ENCODE data around the gene TSC1.

Gene TSC1

GRCh38 chr9:132877824-132878694, 66.4 kb downstream of the TSC1 start, which contains the start of gene AK8:
Gene AK8 (minus strand): TSS chr9:132878284. CDS start chr9:132878255, 29 bp downstream.
- DNase-seq (ENCODE audit: low read depth, low spot score) = no peak
- peak within 1 kb of the TSS; percentile 65 for H3K9ac ChIP-seq (ENCODE audit: insufficient read length)
- peak within 1 kb of the TSS; percentile 76 for H3K4me3 ChIP-seq
- no peaks in the 10 kb centered on the region for H3K36me3 ChIP-seq (ENCODE audit: insufficient read depth, low read length)
- H3K27ac ChIP-seq = no peak within 1 kb of the TSS
- no peak for TF ChIP-seq FOXP2 (optimal IDR thresholded peaks at IDR 0.05; ENCODE audit: control extremely low read depth, extremely low read length, insufficient read depth)
- TF ChIP-seq POLR2AphosphoS5 (IDR thresholded peaks at IDR 0.05; ENCODE audit: borderline replicate concordance, low read depth, low read length) = peak; percentile 37; the same call in 1 of the 2 replicates
- H3K9me3 ChIP-seq (ENCODE audit: low read depth, low read length) = no peaks in the 10 kb centered on the region

- Histone ChIP-seq H3K9ac (ENCODE audit: insufficient read length) (no peak overlapping the region), H3K4me3 (peak overlapping the region; percentile 76)
Observed at GRCh38 chr9:132877458-132877823, 67.0 kb downstream of the TSC1 start.

GRCh38 chr9:132876849-132877248, 67.6 kb downstream of the TSC1 start:
- no peak overlapping the region for H3K4me3 ChIP-seq
- H3K36me3 ChIP-seq (ENCODE audit: insufficient read depth, low read length) = no peaks in the 10 kb centered on the region
- TF ChIP-seq EZH2 (IDR thresholded peaks at IDR 0.05) (no peak), FOXP2 (optimal IDR thresholded peaks at IDR 0.05; ENCODE audit: control extremely low read depth, extremely low read length, insufficient read depth) (no peak), POLR2AphosphoS5 (IDR thresholded peaks at IDR 0.05; ENCODE audit: borderline replicate concordance, low read depth, low read length) (no peak)

More at GRCh38 chr9:132877458-132877823, 67.0 kb downstream of the TSC1 start:
- TF ChIP-seq FOXP2 (optimal IDR thresholded peaks at IDR 0.05; ENCODE audit: control extremely low read depth, extremely low read length, insufficient read depth) (no peak), POLR2AphosphoS5 (IDR thresholded peaks at IDR 0.05; ENCODE audit: borderline replicate concordance, low read depth, low read length) (no peak), EZH2 (IDR thresholded peaks at IDR 0.05) (no peak)
- H3K36me3 ChIP-seq (ENCODE audit: insufficient read depth, low read length) = no peaks in the 10 kb centered on the region
- no peaks in the 10 kb centered on the region for H3K9me3 ChIP-seq (ENCODE audit: low read depth, low read length)
- H3K27ac ChIP-seq = no peak overlapping the region
- no peak for DNase-seq (ENCODE audit: low read depth, low spot score)

GRCh38 chr9:132875159-132875558, 69.3 kb downstream of the TSC1 start:
- Histone ChIP-seq H3K9ac (ENCODE audit: insufficient read length) (no peak overlapping the region), H3K4me3 (no peak overlapping the region), H3K27ac (no peak overlapping the region), H3K36me3 (ENCODE audit: insufficient read depth, low read length) (no peaks in the 10 kb centered on the region), H3K9me3 (ENCODE audit: low read depth, low read length) (no peaks in the 10 kb centered on the region)
- no peak for DNase-seq (ENCODE audit: low read depth, low spot score)
- TF ChIP-seq EZH2 (IDR thresholded peaks at IDR 0.05) (no peak), POLR2AphosphoS5 (IDR thresholded peaks at IDR 0.05; ENCODE audit: borderline replicate concordance, low read depth, low read length) (no peak), FOXP2 (optimal IDR thresholded peaks at IDR 0.05; ENCODE audit: control extremely low read depth, extremely low read length, insufficient read depth) (no peak)

More at GRCh38 chr9:132876849-132877248, 67.6 kb downstream of the TSC1 start:
- no peak for DNase-seq (ENCODE audit: low read depth, low spot score)
- no peaks in the 10 kb centered on the region for H3K9me3 ChIP-seq (ENCODE audit: low read depth, low read length)
- no peak overlapping the region for H3K9ac ChIP-seq (ENCODE audit: insufficient read length)
- H3K27ac ChIP-seq = no peak overlapping the region

- DNase-seq (ENCODE audit: low read depth, low spot score) = no peak
- no peaks in the 10 kb centered on the region for H3K36me3 ChIP-seq (ENCODE audit: insufficient read depth, low read length)
- H3K9me3 ChIP-seq (ENCODE audit: low read depth, low read length) = no peaks in the 10 kb centered on the region
- no peak for TF ChIP-seq FOXP2 (optimal IDR thresholded peaks at IDR 0.05; ENCODE audit: control extremely low read depth, extremely low read length, insufficient read depth)
- no peak for TF ChIP-seq POLR2AphosphoS5 (IDR thresholded peaks at IDR 0.05; ENCODE audit: borderline replicate concordance, low read depth, low read length)
- TF ChIP-seq EZH2 (IDR thresholded peaks at IDR 0.05) = no peak
- no peak overlapping the region for H3K4me3 ChIP-seq
- H3K9ac ChIP-seq (ENCODE audit: insufficient read length) = no peak overlapping the region
- no peak overlapping the region for H3K27ac ChIP-seq
Observed at GRCh38 chr9:132873403-132873802, 71.0 kb downstream of the TSC1 start.

GRCh38 chr9:132869266-132869665, 75.2 kb downstream of the TSC1 start:
- Histone ChIP-seq H3K4me3 (no peak overlapping the region), H3K9ac (ENCODE audit: insufficient read length) (no peak overlapping the region), H3K36me3 (ENCODE audit: insufficient read depth, low read length) (no peaks in the 10 kb centered on the region), H3K27ac (no peak overlapping the region), H3K9me3 (ENCODE audit: low read depth, low read length) (no peaks in the 10 kb centered on the region)
- TF ChIP-seq EZH2 (IDR thresholded peaks at IDR 0.05) (no peak), POLR2AphosphoS5 (IDR thresholded peaks at IDR 0.05; ENCODE audit: borderline replicate concordance, low read depth, low read length) (no peak), FOXP2 (optimal IDR thresholded peaks at IDR 0.05; ENCODE audit: control extremely low read depth, extremely low read length, insufficient read depth) (no peak)
- no peak for DNase-seq (ENCODE audit: low read depth, low spot score)

GRCh38 chr9:132866898-132867297, 77.5 kb downstream of the TSC1 start:
- Histone ChIP-seq H3K27ac (no peak overlapping the region), H3K36me3 (ENCODE audit: insufficient read depth, low read length) (no peaks in the 10 kb centered on the region), H3K9ac (ENCODE audit: insufficient read length) (no peak overlapping the region), H3K4me3 (no peak overlapping the region), H3K9me3 (ENCODE audit: low read depth, low read length) (no peaks in the 10 kb centered on the region)
- no peak for DNase-seq (ENCODE audit: low read depth, low spot score)
- TF ChIP-seq FOXP2 (optimal IDR thresholded peaks at IDR 0.05; ENCODE audit: control extremely low read depth, extremely low read length, insufficient read depth) = no peak
- no peak for TF ChIP-seq EZH2 (IDR thresholded peaks at IDR 0.05)
- TF ChIP-seq POLR2AphosphoS5 (IDR thresholded peaks at IDR 0.05; ENCODE audit: borderline replicate concordance, low read depth, low read length) = no peak

- no peak overlapping the region for H3K4me3 ChIP-seq
- TF ChIP-seq POLR2AphosphoS5 (IDR thresholded peaks at IDR 0.05; ENCODE audit: borderline replicate concordance, low read depth, low read length) (no peak), FOXP2 (optimal IDR thresholded peaks at IDR 0.05; ENCODE audit: control extremely low read depth, extremely low read length, insufficient read depth) (no peak), EZH2 (IDR thresholded peaks at IDR 0.05) (no peak)
- no peaks in the 10 kb centered on the region for H3K36me3 ChIP-seq (ENCODE audit: insufficient read depth, low read length)
- H3K9me3 ChIP-seq (ENCODE audit: low read depth, low read length) = no peaks in the 10 kb centered on the region
- DNase-seq (ENCODE audit: low read depth, low spot score) = no peak
- H3K27ac ChIP-seq = no peak overlapping the region
- H3K9ac ChIP-seq (ENCODE audit: insufficient read length) = no peak overlapping the region
Observed at GRCh38 chr9:132864691-132865090, 79.7 kb downstream of the TSC1 start.
